ENCODE results near the gene MPPED1.

The MPPED1 gene

GRCh38 chr22:43419371-43420080, 7.7 kb downstream of the MPPED1 start:
- H3K27ac ChIP-seq = no peak overlapping the region
- TF ChIP-seq CTCF (IDR thresholded peaks at IDR 0.05) = no peak

GRCh38 chr22:43421046-43421665, 9.3 kb downstream of the MPPED1 start:
- no peak for TF ChIP-seq CTCF (IDR thresholded peaks at IDR 0.05)
- no peak for DNase-seq (ENCODE audit: low spot score)
- no peak overlapping the region for H3K27ac ChIP-seq
- H3K4me3 ChIP-seq = no peak overlapping the region

More at GRCh38 chr22:43419371-43420080, 7.7 kb downstream of the MPPED1 start:
- no peak overlapping the region for H3K4me3 ChIP-seq
- no peak for DNase-seq (ENCODE audit: low spot score)

- DNase-seq (ENCODE audit: low spot score) = no peak
- no peak overlapping the region for H3K27ac ChIP-seq
- TF ChIP-seq CTCF (IDR thresholded peaks at IDR 0.05) = no peak
- H3K4me3 ChIP-seq = no peak overlapping the region
Observed at GRCh38 chr22:43421914-43422615, 10.3 kb downstream of the MPPED1 start.

GRCh38 chr22:43423046-43423445, 11.2 kb downstream of the MPPED1 start:
- Histone ChIP-seq H3K27ac (no peak overlapping the region), H3K4me3 (no peak overlapping the region)
- DNase-seq (ENCODE audit: low spot score) = no peak
- no peak for TF ChIP-seq CTCF (IDR thresholded peaks at IDR 0.05)

GRCh38 chr22:43424201-43424600, 12.4 kb downstream of the MPPED1 start:
- TF ChIP-seq CTCF (IDR thresholded peaks at IDR 0.05) = no peak
- Histone ChIP-seq H3K27ac (no peak overlapping the region), H3K4me3 (no peak overlapping the region)
- no peak for DNase-seq (ENCODE audit: low spot score)

- no peak overlapping the region for H3K27ac ChIP-seq
- no peak for DNase-seq (ENCODE audit: low spot score)
- TF ChIP-seq CTCF (IDR thresholded peaks at IDR 0.05) = no peak
- H3K4me3 ChIP-seq = no peak overlapping the region
Observed at GRCh38 chr22:43424666-43425630, 13.1 kb downstream of the MPPED1 start.

Measured in coronary artery (tissue), 2 donors.